HepG2 (cell line): ENCODE measurements around the gene TPX2. TPM values are rescaled to one million over a fixed set of nuclear protein-coding genes. Genes with fewer than 3 reads are reported as not detected.

Source experiments
- ATF5 ChIP-seq: sonication (generic); formaldehyde crosslinking; IDR thresholded peaks from 2 replicates; pipeline ENCODE4 v1.4.0; 2020; ENCODE audit warnings: mild to moderate bottlenecking, low read depth, missing genetic modification reagents
- FOXC1 ChIP-seq: sonication (generic); formaldehyde crosslinking; IDR thresholded peaks from 2 replicates; pipeline ENCODE4 v1.8.0; 2022; ENCODE audit warnings: mild to moderate bottlenecking, missing genetic modification reagents, borderline replicate concordance
- GATAD2A ChIP-seq: IDR thresholded peaks from 2 replicates; pipeline ENCODE4 v1.6.1; 2016
- HNF1A ChIP-seq, 2 experiments: sonication (generic) in 1 of 2; formaldehyde crosslinking in 1 of 2; IDR thresholded peaks; 2 replicates each; pipeline versions ENCODE4 v1.4.0 to v1.6.1; 2016 to 2020; ENCODE audit warnings: borderline replicate concordance in 1 of 2, low read depth in 1 of 2, mild to moderate bottlenecking in 1 of 2, missing genetic modification reagents in 1 of 2
- SAP130 ChIP-seq: IDR thresholded peaks from 2 replicates; pipeline ENCODE4 v1.6.1; 2016; ENCODE audit warnings: low read depth
- SSRP1 ChIP-seq: IDR thresholded peaks from 2 replicates; pipeline ENCODE4 v1.6.1; 2016; ENCODE audit warnings: control low read depth
- TARDBP ChIP-seq: sonication (generic); formaldehyde crosslinking; IDR thresholded peaks from 2 replicates; pipeline ENCODE4 v1.8.0; 2022; ENCODE audit warnings: mild to moderate bottlenecking, missing genetic modification reagents
- THAP11 ChIP-seq: IDR thresholded peaks from 2 replicates; pipeline ENCODE4 v1.6.1; 2016; ENCODE audit warnings: missing biosample characterization, missing genetic modification reagents
- ZBTB21 ChIP-seq: sonication (generic); formaldehyde crosslinking; IDR thresholded peaks from 2 replicates; pipeline ENCODE4 v1.4.0; 2020; ENCODE audit warnings: missing genetic modification reagents
- polyA plus RNA-seq, 8 experiments: library from polyadenylated mRNA; depleted of rRNA in 3 of 8; stranded (reverse) in 7 of 8; unstranded in 1 of 8; fragments of >200 nt; fragmentation: Illumina TruSeq in 4 of 8; extraction: Trizol in 4 of 8; gene quantifications; 2 replicates each; pipeline versions ENCODE4 v1.2.1 to v1.2.3, GENCODE V29; 2011 to 2016; ENCODE audit warnings: low read depth in 4 of 8, missing spikeins in 1 of 8, mixed read lengths in 1 of 8; ENCODE audit not compliant: insufficient read depth in 1 of 8
- total RNA-seq, 5 experiments: library from RNA; depleted of rRNA; stranded (reverse); fragments of >200 nt; fragmentation: Illumina TruSeq; extraction: Trizol; gene quantifications; 2 replicates each; pipeline ENCODE4 v1.2.3, GENCODE V29; 2016; ENCODE audit warnings: low read depth in 1 of 5
- TF ChIP-seq, protein P1 (sequence below): sonication (generic); formaldehyde crosslinking; IDR thresholded peaks from 2 replicates; pipeline ENCODE4 v1.5.1; 2020; ENCODE audit warnings: missing genetic modification reagents, mild to moderate bottlenecking, borderline replicate concordance
- TF ChIP-seq, protein P2 (sequence below): sonication (generic); formaldehyde crosslinking; IDR thresholded peaks from 2 replicates; pipeline ENCODE4 v1.4.0; 2020; ENCODE audit warnings: missing genetic modification reagents, borderline replicate concordance
- TF ChIP-seq, protein P3 (sequence below): IDR thresholded peaks from 2 replicates; pipeline ENCODE4 v1.6.1; 2016; ENCODE audit warnings: missing compliant biosample characterization, missing genetic modification reagents, borderline replicate concordance
- TF ChIP-seq, protein P4 (sequence below): sonication (generic); formaldehyde crosslinking; IDR thresholded peaks from 2 replicates; pipeline ENCODE4 v1.4.0; 2020; ENCODE audit warnings: missing genetic modification reagents
- TF ChIP-seq, protein P5 (sequence below): IDR thresholded peaks from 2 replicates; pipeline ENCODE4 v1.6.1; 2012; ENCODE audit warnings: inconsistent platforms

The TPX2 gene
- total and polyA plus RNA-seq, 2 of the 13 experiments (the other 11 are each of a cell fraction or from before 2014, with no cell fraction given) = 34.3 to 124 TPM

DNA sequence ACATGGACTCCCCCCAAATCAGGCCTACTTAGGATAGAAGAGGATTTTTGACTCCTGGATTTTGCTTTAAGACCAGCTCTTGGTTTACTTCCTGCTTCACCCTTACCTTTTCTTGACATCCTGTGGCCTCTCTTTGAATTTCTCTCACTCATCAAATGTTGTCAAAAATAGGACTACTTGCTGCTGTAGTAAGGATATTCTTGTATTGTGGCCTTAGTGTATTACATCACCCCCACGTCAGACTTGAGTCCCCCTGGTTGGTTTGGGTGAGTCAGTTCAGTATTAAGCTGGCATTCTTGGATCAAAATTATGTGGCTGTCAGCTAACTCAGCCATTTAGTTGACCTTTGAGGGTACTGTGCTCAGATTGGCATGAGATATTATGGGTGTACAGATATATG, 1.1 kb downstream of the TPX2 start (continued):
- no peak; the same call in 1 of the 2 replicates for TF ChIP-seq THAP11 (CRISPR knock-in tag)
- TF ChIP-seq ZBTB21 = peak; percentile 89
- no peak for TF ChIP-seq FOXC1 (CRISPR knock-in tag)
- TF ChIP-seq GATAD2A (CRISPR knock-in tag) = 0 out of 2 replicates have a peak, but pooled peaks have one; percentile 12
- TF ChIP-seq ATF5 (CRISPR knock-in tag) = no peak
- no peak for TF ChIP-seq HNF1A (IDR thresholded peaks at IDR 0.05; ENCODE audit: low read depth)
- no peak for TF ChIP-seq HNF1A (CRISPR knock-in tag; IDR thresholded peaks at IDR 0.05; ENCODE audit: borderline replicate concordance)
- no peak for TF ChIP-seq SAP130 (CRISPR knock-in tag)
- no peak for TF ChIP-seq SSRP1 (CRISPR knock-in tag)
- TF ChIP-seq, protein P1, sequence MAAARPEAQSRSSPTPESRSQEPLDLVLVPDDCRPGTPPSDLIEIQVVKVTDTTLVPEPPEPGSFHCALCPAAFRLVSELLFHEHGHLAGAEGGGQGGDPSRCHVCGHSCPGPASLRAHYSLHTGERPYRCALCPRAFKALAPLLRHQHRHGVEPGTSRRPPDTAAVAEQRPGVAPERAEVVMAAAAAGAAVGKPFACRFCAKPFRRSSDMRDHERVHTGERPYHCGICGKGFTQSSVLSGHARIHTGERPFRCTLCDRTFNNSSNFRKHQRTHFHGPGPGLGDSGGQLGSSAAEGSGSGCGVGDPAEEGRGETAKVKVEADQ (CRISPR knock-in tag) = no peak
- TF ChIP-seq, protein P2, sequence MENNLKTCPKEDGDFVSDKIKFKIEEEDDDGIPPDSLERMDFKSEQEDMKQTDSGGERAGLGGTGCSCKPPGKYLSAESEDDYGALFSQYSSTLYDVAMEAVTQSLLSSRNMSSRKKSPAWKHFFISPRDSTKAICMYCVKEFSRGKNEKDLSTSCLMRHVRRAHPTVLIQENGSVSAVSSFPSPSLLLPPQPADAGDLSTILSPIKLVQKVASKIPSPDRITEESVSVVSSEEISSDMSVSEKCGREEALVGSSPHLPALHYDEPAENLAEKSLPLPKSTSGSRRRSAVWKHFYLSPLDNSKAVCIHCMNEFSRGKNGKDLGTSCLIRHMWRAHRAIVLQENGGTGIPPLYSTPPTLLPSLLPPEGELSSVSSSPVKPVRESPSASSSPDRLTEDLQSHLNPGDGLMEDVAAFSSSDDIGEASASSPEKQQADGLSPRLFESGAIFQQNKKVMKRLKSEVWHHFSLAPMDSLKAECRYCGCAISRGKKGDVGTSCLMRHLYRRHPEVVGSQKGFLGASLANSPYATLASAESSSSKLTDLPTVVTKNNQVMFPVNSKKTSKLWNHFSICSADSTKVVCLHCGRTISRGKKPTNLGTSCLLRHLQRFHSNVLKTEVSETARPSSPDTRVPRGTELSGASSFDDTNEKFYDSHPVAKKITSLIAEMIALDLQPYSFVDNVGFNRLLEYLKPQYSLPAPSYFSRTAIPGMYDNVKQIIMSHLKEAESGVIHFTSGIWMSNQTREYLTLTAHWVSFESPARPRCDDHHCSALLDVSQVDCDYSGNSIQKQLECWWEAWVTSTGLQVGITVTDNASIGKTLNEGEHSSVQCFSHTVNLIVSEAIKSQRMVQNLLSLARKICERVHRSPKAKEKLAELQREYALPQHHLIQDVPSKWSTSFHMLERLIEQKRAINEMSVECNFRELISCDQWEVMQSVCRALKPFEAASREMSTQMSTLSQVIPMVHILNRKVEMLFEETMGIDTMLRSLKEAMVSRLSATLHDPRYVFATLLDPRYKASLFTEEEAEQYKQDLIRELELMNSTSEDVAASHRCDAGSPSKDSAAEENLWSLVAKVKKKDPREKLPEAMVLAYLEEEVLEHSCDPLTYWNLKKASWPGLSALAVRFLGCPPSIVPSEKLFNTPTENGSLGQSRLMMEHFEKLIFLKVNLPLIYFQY (CRISPR knock-in tag) = no peak
- TF ChIP-seq, protein P3, sequence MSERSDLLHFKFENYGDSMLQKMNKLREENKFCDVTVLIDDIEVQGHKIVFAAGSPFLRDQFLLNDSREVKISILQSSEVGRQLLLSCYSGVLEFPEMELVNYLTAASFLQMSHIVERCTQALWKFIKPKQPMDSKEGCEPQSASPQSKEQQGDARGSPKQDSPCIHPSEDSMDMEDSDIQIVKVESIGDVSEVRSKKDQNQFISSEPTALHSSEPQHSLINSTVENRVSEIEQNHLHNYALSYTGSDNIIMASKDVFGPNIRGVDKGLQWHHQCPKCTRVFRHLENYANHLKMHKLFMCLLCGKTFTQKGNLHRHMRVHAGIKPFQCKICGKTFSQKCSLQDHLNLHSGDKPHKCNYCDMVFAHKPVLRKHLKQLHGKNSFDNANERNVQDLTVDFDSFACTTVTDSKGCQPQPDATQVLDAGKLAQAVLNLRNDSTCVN (CRISPR knock-in tag) = no peak
- TF ChIP-seq, protein P4, sequence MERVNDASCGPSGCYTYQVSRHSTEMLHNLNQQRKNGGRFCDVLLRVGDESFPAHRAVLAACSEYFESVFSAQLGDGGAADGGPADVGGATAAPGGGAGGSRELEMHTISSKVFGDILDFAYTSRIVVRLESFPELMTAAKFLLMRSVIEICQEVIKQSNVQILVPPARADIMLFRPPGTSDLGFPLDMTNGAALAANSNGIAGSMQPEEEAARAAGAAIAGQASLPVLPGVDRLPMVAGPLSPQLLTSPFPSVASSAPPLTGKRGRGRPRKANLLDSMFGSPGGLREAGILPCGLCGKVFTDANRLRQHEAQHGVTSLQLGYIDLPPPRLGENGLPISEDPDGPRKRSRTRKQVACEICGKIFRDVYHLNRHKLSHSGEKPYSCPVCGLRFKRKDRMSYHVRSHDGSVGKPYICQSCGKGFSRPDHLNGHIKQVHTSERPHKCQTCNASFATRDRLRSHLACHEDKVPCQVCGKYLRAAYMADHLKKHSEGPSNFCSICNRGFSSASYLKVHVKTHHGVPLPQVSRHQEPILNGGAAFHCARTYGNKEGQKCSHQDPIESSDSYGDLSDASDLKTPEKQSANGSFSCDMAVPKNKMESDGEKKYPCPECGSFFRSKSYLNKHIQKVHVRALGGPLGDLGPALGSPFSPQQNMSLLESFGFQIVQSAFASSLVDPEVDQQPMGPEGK (CRISPR knock-in tag) = 0 out of 2 replicates have a peak, but pooled peaks have one; percentile 18
- TF ChIP-seq, protein P5, sequence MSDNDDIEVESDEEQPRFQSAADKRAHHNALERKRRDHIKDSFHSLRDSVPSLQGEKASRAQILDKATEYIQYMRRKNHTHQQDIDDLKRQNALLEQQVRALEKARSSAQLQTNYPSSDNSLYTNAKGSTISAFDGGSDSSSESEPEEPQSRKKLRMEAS = no peak
- no peak for TF ChIP-seq TARDBP (CRISPR knock-in tag)
